ENCODE measurements around the gene SPAM1. TPM values are rescaled to one million over a fixed set of nuclear protein-coding genes. Genes with fewer than 3 reads are reported as not detected.
"Not testable (repeated sequence)": the region's sequence is repeated elsewhere in the genome, so short reads cannot be mapped to it uniquely, and the experiment has no call there.

The SPAM1 gene
- not detected for total RNA-seq

GRCh38 chr7:123924941-123925340 is at the start of gene SPAM1:
Gene SPAM1 (plus strand): TSS chr7:123925241. CDS start chr7:123953571, 28,330 bp downstream.
- no peak for DNase-seq (ENCODE audit: low spot score)

- DNase-seq (ENCODE audit: low spot score): no peak
Measured at GRCh38 chr7:123876557-123877256, 48.3 kb upstream of the SPAM1 start.

- no peak for DNase-seq (ENCODE audit: low spot score)
Measured at GRCh38 chr7:123879628-123880027, 45.4 kb upstream of the SPAM1 start.

GRCh38 chr7:123881300-123881699 is 43.7 kb upstream of the SPAM1 start:
- DNase-seq (ENCODE audit: low spot score): no peak

- no peak for DNase-seq (ENCODE audit: low spot score)
Measured at GRCh38 chr7:123883154-123883553, 41.9 kb upstream of the SPAM1 start.

- DNase-seq (ENCODE audit: low spot score): no peak
Measured at GRCh38 chr7:123888192-123888591, 36.8 kb upstream of the SPAM1 start.

- DNase-seq (ENCODE audit: low spot score): not testable (repeated sequence)
Measured at GRCh38 chr7:123894753-123895152, 30.3 kb upstream of the SPAM1 start.

GRCh38 chr7:123901101-123901500 is 23.9 kb upstream of the SPAM1 start:
- DNase-seq (ENCODE audit: low spot score): no peak

GRCh38 chr7:123905714-123906113 is 19.3 kb upstream of the SPAM1 start:
- no peak for DNase-seq (ENCODE audit: low spot score)

- DNase-seq (ENCODE audit: low spot score): no peak
Measured at GRCh38 chr7:123916240-123916724, 8.8 kb upstream of the SPAM1 start.

GRCh38 chr7:123917878-123918277 is 7.2 kb upstream of the SPAM1 start:
- DNase-seq (ENCODE audit: low spot score): no peak

- no peak for DNase-seq (ENCODE audit: low spot score)
Measured at GRCh38 chr7:123918309-123918708, 6.7 kb upstream of the SPAM1 start.

- no peak for DNase-seq (ENCODE audit: low spot score)
Measured at GRCh38 chr7:123923599-123923998, 1.4 kb upstream of the SPAM1 start.

GRCh38 chr7:123929107-123929506 is 4.1 kb downstream of the SPAM1 start:
- DNase-seq (ENCODE audit: low spot score): no peak

- no peak for DNase-seq (ENCODE audit: low spot score)
Measured at GRCh38 chr7:123929655-123930054, 4.6 kb downstream of the SPAM1 start.

- DNase-seq (ENCODE audit: low spot score): no peak
Measured at GRCh38 chr7:123935436-123936381, 10.7 kb downstream of the SPAM1 start.

GRCh38 chr7:123936388-123936787 is 11.3 kb downstream of the SPAM1 start:
- DNase-seq (ENCODE audit: low spot score): no peak

GRCh38 chr7:123939784-123940183 is 14.7 kb downstream of the SPAM1 start:
- DNase-seq (ENCODE audit: low spot score): no peak

GRCh38 chr7:123941391-123942180 is 16.5 kb downstream of the SPAM1 start:
- no peak for DNase-seq (ENCODE audit: low spot score)

GRCh38 chr7:123944395-123944794 is 19.4 kb downstream of the SPAM1 start:
- no peak for DNase-seq (ENCODE audit: low spot score)

- no peak for DNase-seq (ENCODE audit: low spot score)
Measured at GRCh38 chr7:123945938-123946337, 20.9 kb downstream of the SPAM1 start.

GRCh38 chr7:123948136-123948535 is 23.1 kb downstream of the SPAM1 start:
- DNase-seq (ENCODE audit: low spot score): no peak
